ENCODE results near the gene FNDC7.
"Not testable (repeated sequence)": the region's sequence is repeated elsewhere in the genome, so short reads cannot be mapped to it uniquely, and the experiment has no call there.

Gene FNDC7

DNA sequence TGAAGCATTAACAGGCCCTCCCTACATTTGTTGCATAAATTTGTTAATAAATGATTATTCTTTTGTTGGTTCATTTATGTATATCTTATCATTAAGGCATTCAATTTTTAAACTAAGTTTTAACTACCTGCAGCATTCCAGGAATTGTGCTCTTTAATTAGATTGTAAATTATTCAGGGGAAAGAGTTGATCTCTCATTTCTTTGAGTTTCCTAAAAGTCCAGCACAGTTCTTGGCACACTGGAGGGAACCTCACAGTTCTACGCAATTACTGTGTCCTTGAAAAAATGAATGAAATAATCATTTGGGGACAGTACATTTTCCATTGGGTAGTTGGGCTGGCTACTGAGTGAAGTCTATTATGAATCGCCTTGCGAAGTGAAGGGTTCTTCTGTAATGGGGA is 33.3 kb downstream of the FNDC7 start:
- no peak for DNase-seq (ENCODE audit: low read depth)

DNA sequence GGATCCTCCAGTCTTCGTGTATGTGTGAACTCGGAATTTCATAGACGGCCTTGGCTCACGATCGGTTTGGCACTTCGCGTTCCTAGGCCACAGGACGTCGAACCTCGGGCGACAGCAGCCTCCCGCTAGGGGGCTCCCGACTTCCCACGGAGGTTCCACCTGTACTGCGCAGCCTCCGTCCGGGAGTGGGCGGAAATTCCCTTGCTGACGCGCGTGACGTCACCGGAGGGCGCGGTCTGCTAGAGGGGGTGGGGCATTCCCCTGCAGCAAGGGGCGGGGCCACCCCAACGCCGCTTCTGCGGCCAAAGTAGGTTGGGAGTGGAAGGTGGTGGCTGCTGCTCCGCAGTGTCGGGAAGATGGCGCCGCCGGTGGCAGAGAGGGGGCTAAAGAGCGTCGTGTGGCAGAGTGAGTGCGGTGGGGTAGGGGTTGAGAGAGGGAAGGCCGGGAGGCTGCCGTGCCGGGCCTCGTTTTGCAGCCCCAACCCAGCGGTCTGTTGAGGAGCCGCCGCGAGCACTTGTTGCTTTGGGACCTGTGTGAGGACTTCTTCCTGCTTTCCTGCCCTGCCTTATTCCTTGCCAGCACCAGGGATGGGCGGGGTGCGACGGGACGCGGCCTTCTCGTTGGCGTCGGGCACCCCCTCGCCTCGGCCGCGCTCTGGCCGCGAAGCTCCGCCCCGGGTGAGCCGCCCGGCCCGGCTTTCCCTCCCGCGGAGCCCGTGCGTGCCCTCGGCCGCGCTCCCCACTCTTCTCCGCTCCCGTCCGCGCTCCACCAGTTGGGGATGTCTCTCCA is 33.9 kb downstream of the FNDC7 start, which contains the start of gene STXBP3:
Gene STXBP3 (plus strand): TSS at position 293 of the 789 bp plus-strand sequence. CDS start 64 bp downstream, at position 357.
- peak; percentile 98 for DNase-seq (ENCODE audit: low read depth)

DNA sequence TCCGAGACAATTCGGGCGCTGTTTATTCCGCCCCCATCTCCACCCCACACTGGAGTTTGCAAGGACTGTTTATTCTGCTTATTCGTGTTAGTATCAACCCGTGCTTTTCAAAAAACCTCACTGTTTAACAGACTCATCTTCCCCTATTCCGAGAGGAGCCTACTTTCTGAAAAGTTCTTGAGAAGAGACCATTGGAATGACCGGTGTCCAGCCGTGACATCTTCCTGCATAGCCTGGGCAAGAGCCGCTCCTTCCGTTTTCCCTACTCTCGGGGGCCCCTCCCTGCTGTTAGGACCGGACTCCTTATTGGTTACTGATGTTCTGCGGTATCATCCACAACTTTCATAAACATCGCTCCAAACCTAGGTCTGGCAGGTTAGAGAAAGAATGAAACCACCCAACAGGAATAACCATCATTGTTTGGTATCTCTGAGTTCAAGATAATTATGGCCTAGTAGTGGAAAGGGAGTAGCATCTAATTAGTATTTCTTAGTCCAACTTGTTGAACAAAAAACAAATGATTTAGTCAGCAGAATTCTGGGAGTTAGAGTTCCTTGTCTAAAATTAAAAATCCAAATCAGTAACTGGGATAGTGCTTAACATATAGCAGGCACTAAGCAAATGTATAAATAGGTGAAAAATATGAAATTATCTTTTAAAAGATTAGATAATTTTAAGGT is 34.6 kb downstream of the FNDC7 start:
- DNase-seq (ENCODE audit: low read depth), result peak; percentile 30

DNA sequence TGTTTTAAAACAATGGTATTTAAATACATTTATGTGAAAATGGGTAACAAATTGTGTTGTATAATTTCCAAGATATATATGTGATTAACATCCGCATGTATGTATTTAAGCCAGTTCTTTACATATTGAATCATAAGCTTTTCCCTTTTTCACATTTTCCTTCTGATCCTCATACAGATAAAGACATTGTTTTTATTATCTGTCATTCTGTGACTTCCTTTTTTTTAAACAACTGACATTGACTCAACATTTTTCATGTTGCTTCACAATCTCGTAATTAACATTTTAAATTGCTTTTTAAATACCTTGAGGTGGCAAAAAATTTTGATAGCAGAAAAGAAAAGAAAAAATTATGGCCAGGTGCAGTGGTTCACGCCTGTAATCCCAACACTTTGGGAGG is 35.2 kb downstream of the FNDC7 start:
- no peak for DNase-seq (ENCODE audit: low read depth)

DNA sequence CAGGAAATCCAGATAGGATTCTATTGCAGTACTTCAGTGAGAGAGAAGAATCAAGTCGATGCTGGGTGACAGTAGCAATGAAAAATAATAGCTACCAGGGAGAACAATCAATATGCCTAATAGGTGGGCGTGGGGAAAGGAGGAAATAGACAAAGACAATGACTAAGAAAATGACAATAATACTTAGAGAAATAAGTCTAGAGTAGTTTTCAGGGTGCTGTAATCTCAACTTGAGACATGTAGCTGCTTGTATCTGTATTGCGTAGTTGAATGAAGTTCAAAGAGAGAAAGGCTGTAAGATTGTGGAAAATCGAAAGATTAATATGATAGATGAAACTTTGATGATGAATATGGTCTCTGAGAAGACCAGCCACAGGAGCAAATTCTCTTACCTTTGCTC is 36.4 kb downstream of the FNDC7 start:
- no peak for DNase-seq (ENCODE audit: low read depth)

DNA sequence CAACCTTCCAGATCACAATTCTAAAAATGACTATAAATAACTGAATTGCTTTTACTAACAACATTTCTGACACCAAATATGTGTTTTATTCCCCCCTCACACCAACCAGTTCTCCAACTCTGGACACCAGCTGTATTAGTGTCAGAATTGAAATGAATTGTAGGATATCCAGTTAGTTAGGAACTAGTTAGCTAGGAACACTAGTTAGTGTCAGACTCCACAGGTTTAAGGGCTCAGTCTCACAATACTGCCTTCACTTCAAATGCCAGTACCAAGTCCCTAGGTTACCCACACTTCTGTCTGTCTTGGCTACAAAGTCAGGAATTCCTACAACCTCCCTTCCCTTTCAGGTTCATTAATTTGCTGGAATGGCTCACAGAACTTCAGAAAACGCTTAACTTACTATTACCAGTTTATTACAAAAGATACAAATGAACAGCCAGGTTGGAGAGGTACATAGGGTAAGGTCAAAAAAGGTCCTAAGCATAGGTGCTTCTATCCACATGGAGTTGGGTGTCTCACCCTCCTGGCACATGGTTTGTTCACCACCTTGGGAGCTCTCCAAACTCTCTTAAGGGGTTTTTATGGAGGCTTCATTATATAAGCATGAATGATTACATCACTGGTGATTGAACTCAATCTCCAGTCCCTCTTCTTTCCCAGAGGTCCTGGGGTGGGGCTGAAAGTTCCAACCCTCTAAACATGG is 37.9 kb downstream of the FNDC7 start:
- DNase-seq (ENCODE audit: low read depth), result no peak

DNA sequence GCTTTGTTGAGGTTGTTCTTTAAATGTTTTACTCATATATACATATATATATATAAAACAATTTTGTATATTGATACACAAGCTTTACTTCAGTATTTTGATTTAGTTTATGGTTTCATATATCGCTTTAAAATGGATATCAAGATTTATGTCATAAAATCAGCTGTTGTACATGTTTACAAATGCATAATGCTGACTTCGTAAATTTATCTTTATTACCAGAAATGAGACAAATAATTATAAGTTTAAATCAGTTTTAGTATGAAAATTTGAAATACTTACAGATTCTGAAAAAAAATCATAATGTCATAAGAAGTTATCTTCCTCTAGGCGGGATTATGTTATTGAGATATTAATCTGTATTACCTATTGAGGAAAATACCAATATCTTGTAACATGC is 40.7 kb downstream of the FNDC7 start:
- no peak for DNase-seq (ENCODE audit: low read depth)

DNA sequence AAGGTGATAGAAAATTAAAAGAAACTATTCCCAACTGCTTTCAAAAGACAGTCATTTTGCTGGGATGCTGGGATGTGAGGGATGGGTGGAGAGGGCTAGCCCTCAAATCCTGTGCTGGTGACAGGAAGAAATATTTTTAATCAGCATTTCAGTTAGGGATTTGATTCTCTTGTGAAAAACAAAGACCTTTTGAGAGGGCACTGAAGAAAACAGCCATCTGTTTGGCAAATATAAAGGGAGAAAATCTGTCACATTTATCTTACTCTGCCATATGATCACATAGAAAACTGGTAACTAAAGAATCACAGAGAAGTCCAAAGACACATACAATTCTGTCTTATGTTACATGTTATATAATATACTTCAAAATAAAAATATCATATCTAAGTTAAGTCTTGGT is 46.1 kb downstream of the FNDC7 start:
- no peak for DNase-seq (ENCODE audit: low read depth)

DNA sequence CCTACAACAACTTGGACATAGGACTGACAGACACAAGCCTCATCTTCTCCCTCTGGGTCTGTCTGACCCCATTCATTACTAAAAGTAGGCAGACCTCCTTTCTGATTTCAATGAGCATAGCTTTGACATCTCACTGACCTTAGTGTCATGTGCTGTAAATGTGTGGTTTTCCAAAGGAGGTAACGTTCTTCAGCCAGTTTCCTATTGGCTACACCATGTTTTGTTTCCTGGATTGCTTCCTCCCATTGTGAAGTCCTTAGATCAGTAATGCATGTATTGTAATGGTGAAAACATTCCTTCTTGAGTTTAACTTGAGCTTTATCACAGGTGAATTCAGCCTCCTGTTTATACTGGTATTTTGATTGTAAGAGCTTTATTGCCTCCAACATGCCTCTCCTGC is 54.4 kb downstream of the FNDC7 start:
- no peak for DNase-seq (ENCODE audit: low read depth)

DNA sequence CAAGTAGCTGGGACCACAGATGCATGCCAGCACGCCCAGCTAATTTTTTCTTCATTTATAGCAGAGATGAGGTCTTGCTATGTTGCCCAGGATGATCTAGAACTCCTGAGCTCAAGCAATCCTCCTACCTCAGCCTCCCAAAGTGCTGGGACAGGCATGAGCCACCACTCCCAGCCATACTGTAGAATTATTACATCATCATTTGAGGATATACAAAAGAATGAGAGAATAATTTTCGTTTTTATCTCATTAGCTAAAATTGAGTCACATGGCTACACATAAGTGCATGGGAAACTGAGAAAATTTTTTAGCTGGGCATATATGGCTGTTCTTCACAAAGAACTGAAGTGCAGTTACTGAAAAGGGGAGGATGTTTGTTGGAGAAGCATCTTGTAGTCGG is 55.0 kb downstream of the FNDC7 start:
- DNase-seq (ENCODE audit: low read depth), result no peak

DNA sequence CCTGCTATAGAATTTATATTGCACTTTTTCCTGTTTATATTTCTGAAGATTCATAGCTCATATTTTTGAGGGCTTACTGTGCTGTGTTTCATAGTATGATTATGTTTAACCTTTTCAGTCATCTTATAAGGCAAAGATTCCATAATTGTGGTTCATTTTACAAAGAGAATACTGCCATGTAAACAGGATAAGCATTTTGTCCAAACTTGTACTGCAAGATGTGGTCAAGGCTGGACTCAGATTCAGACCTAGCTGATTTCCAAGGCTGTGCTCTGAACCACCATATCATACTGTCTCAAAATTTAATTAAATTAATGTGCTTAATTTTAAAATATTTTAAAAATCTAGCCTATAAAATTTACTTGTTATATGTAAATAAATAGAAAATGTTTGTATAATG is 65.1 kb downstream of the FNDC7 start:
- DNase-seq (ENCODE audit: low read depth), result no peak

DNA sequence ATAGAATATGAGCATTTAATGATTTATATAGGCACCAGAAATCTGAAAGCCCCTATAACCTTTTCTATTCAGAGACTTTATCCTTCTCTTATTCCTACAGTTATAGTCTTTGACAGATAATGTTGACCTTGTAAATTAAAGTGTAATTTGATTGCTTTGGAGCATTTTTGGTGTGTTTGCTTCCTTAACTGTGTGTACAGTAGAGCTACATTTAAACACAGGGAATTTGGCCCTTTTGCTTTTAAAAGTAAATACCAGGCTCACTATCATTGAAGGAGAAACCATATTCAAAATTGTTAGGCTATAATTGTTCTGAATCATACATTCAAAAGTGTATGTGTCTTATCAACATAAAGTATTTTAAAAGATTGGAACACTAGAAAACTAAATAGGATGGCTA is 66.7 kb downstream of the FNDC7 start:
- no peak for DNase-seq (ENCODE audit: low read depth)

DNA sequence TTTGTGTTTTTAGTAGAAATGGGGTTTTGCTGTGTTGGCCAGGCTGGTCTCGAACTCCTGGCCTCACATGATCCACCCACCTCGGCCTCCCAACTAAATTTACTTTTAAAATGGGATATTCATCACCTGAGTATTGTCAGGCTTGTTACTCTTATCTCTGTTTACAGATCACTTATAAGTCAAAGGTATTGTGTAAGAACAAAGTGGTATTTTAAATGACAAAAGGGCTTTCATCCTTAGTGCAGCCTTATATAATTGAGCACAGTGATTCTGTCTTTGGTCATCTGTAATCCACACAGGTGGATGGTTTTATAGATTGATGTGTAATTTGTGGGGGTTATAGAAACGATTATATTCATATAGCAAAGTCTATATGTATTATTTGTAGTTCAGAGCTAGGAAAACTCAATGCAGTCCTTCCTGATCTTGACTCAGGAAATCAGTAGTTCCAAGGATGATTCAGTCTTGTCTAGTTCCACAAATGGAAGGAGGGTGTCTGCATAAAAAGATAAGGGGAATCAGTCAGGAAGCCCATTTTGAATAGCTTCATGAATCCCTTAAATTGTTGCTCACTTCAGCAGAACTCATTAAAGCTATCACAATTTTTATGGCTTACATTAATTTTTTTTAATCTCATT is 68.3 kb downstream of the FNDC7 start:
- peak; percentile 22 for DNase-seq (ENCODE audit: low read depth)

DNA sequence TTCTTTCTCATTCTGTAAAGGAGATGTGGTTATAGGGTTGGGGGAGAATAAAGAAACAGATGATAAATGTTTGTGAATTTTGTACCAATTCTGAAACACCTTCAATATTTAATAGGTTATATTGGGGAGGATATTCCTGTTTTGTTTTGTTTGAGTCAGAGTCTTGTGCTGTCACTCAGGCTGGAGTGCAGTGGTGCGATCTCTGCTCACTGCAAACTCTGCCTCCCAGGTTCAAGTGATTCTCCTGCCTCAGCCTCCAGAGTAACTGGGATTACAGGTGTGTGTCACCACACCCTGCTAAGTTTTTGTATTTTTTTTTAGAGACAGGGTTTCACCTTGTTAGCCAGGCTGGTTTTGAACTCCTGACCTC is 68.9 kb downstream of the FNDC7 start:
- not testable (repeated sequence) for DNase-seq (ENCODE audit: low read depth)

DNA sequence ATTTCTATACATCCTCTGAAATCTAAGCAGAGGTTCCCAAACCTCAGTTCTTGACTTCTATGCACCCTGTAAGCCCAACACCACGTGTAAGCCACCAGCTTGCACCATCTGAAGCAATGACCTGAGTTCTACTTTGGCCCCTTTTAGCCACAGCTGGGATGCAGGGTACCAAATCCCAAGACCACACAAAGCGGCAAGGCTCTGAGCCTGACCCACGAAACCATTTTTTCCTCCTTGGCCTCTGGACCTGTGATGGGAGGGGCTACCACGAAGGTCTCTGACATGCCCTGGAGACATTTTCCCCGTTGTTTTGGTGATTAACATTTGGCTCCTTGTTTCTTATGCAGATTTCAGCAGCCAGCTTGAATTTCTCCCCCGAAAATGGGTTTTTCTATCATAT is 72.6 kb downstream of the FNDC7 start:
- no peak for DNase-seq (ENCODE audit: low read depth)

DNA sequence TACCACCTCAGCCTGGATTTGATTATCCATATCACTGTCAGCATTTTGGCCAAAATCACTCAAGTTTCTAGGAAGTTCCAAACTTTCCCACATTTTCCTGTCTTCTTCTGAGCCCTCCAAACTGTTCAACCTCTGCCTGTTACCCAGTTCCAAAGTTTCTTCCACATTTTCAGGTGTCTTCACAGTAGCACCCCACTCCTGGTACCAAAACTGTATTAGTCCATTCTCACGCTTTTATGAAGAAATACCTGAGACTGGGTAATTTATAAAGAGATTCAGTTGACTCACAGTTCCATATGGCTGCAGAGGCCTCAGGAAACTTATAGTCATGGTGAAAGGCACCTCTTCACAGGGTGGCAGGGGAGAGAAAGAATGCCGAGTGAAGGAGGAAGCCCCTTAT is 73.2 kb downstream of the FNDC7 start:
- DNase-seq (ENCODE audit: low read depth), result no peak

DNA sequence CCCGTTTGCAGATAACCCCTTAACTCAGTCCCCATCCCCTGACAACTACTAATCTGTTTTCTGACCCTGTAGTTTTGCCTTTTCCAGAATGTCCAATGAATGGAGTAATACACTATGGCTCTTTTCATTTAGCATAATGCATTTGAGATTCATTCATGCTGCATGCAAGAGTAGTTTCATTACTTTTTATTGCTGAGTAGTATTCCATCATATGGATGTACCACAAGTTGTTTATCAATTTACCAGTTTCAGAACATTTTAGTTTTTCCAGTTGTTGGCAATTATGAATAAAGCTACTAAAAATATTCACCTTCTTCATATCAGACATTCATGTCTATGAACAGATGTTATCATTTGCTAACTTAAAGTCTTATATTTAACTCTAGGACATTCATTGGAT is 79.1 kb downstream of the FNDC7 start:
- no peak for DNase-seq (ENCODE audit: low read depth)
